Endothelial cell of umbilical vein (primary cell): ENCODE results near the gene WNT2. TPM values are rescaled to one million over a fixed set of nuclear protein-coding genes. Genes with fewer than 3 reads are reported as not detected.

Experiments used
- BruUV-seq: library from RNA; stranded (reverse); fragments of 400-500 nt; replicated peaks from 2 replicates; lab custom pipeline; 2021; lab: Mats Ljungman, UMichigan
- CTCF ChIA-PET: fragments of 300-600, 350-600 bp; sonication (Branson Sonifier 250); formaldehyde crosslinking; loops from one replicate; lab custom pipeline; 2021; ENCODE audit warnings: antibody characterized with exemption, inconsistent platforms; lab: Charles Lee
- POLR2A ChIA-PET: fragments of 300-600, 350-600 bp; sonication (Branson Sonifier 250); formaldehyde crosslinking; loops from one replicate; lab custom pipeline; 2021; ENCODE audit warnings: antibody characterized with exemption, inconsistent platforms; lab: Charles Lee
- DNase-seq: peaks from one replicate; pipeline ENCODE4 v3.0.0-alpha.2; 2011; ENCODE audit warnings: low read depth, low spot score
- FAIRE-seq: peaks from 2 replicates; lab custom pipeline; 2011; peaks lifted over from hg19 to GRCh38; lab: Jason Lieb, UNC
- H2AFZ ChIP-seq: 2 replicates; pipeline ENCODE4 v1.6.0; 2012; ENCODE audit warnings: low read depth, low read length, control low read depth, inconsistent platforms
- H3K27ac ChIP-seq: 2 replicates; pipeline ENCODE4 v1.5.1; 2011; ENCODE audit warnings: low read depth, mild to moderate bottlenecking, control low read depth, low read length, moderate library complexity; ENCODE audit not compliant: insufficient read depth
- H3K27me3 ChIP-seq, 2 experiments: 2 replicates each; pipeline versions ENCODE4 v1.6.0 to v1.6.1; 2011; ENCODE audit warnings: low read length in 2 of 2, mixed read lengths in 1 of 2; ENCODE audit not compliant: control insufficient read depth in 2 of 2, insufficient read depth in 2 of 2
- H3K36me3 ChIP-seq, 2 experiments: 2 replicates in 1 of 2; 3 replicates in 1 of 2; pipeline ENCODE4 v1.5.1; 2011; ENCODE audit warnings: low read length in 2 of 2, mild to moderate bottlenecking in 1 of 2, moderate library complexity in 1 of 2; ENCODE audit not compliant: control insufficient read depth in 2 of 2, insufficient read depth in 2 of 2; ENCODE audit errors: extremely low read depth in 1 of 2
- H3K4me1 ChIP-seq: 3 replicates; pipeline ENCODE4 v1.5.1; 2011; ENCODE audit warnings: mild to moderate bottlenecking, low read length; ENCODE audit not compliant: control insufficient read depth, insufficient read depth; ENCODE audit errors: extremely low read depth
- H3K4me2 ChIP-seq: 2 replicates; pipeline ENCODE4 v1.6.1; 2011; ENCODE audit warnings: low read length, control low read depth, mixed read lengths; ENCODE audit not compliant: insufficient read depth
- H3K4me3 ChIP-seq, 3 experiments: fragments of 200-600 bp in 1 of 3; sonication (generic), shearing (Covaris generic) in 1 of 3; replicated peaks in 1 of 3; 2 replicates each; pipeline ENCODE4 v1.5.1; 2011 to 2016; ENCODE audit warnings: control low read depth in 3 of 3, low read length in 3 of 3, mild to moderate bottlenecking in 2 of 3, inconsistent platforms in 1 of 3, low read depth in 1 of 3, moderate library complexity in 1 of 3; ENCODE audit not compliant: insufficient read depth in 1 of 3
- H3K79me2 ChIP-seq: 2 replicates; pipeline ENCODE4 v1.6.0; 2012; ENCODE audit warnings: low read length, inconsistent platforms; ENCODE audit not compliant: control insufficient read depth, insufficient read depth
- H3K9ac ChIP-seq: replicated peaks from 2 replicates; pipeline ENCODE3; 2011; ENCODE audit warnings: low read length, control low read depth; ENCODE audit not compliant: insufficient read depth; ENCODE audit errors: extremely low read depth
- H3K9me1 ChIP-seq: replicated peaks from 3 replicates; pipeline ENCODE4 v1.6.0; 2011; ENCODE audit warnings: mild to moderate bottlenecking, low read length; ENCODE audit not compliant: control insufficient read depth, insufficient read depth; ENCODE audit errors: extremely low read depth
- H3K9me3 ChIP-seq: replicated peaks from 2 replicates; pipeline ENCODE4 v1.5.1; 2012; ENCODE audit warnings: low read length, inconsistent platforms; ENCODE audit not compliant: control insufficient read depth, insufficient read depth
- H4K20me1 ChIP-seq: replicated peaks from 2 replicates; pipeline ENCODE3; 2011; ENCODE audit warnings: mild to moderate bottlenecking, low read length; ENCODE audit not compliant: control insufficient read depth, insufficient read depth; ENCODE audit errors: extremely low read depth
- CTCF ChIP-seq, 2 donors: IDR thresholded peaks; 1 replicate in 1 of 2; 2 replicates in 1 of 2; pipeline ENCODE4 v1.5.1; 2011; ENCODE audit warnings: low read length in 2 of 2, mild to moderate bottlenecking in 2 of 2, moderate library complexity in 2 of 2, control low read depth in 1 of 2, inconsistent platforms in 1 of 2, low read depth in 1 of 2; ENCODE audit not compliant: insufficient read depth in 1 of 2; ENCODE audit errors: extremely low read depth in 1 of 2
- EZH2 ChIP-seq: IDR thresholded peaks from 2 replicates; pipeline ENCODE4 v1.6.1; 2012; ENCODE audit warnings: borderline replicate concordance, low read depth, mild to moderate bottlenecking, moderate library complexity, low read length, inconsistent platforms; ENCODE audit not compliant: severe bottlenecking
- FOS ChIP-seq: IDR thresholded peaks from 2 replicates; pipeline ENCODE4 v1.6.1; 2011; ENCODE audit warnings: mild to moderate bottlenecking, low read length, moderate library complexity, borderline replicate concordance; ENCODE audit not compliant: insufficient read depth
- GATA2 ChIP-seq: IDR thresholded peaks from 2 replicates; pipeline ENCODE4 v1.7.0; 2011; ENCODE audit warnings: low read depth, mild to moderate bottlenecking, moderate library complexity, mixed read lengths, low read length; ENCODE audit not compliant: insufficient read length, insufficient read depth
- JUN ChIP-seq: IDR thresholded peaks from 2 replicates; pipeline ENCODE4 v1.6.1; 2011; ENCODE audit warnings: borderline replicate concordance, low read depth; ENCODE audit not compliant: insufficient read length, insufficient read depth
- MAX ChIP-seq: IDR thresholded peaks from 2 replicates; pipeline ENCODE4 v1.6.1; 2011; ENCODE audit not compliant: insufficient read depth, insufficient read length
- MYC ChIP-seq: IDR thresholded peaks from one replicate; pipeline ENCODE4 v1.6.1; 2011; ENCODE audit warnings: mild to moderate bottlenecking, low read depth, low read length
- POLR2A ChIP-seq: IDR thresholded peaks from 2 replicates; pipeline ENCODE4 v1.6.1; 2012; ENCODE audit warnings: low read depth, mild to moderate bottlenecking, control low read depth, low read length
- POLR2AphosphoS5 ChIP-seq: IDR thresholded peaks from 2 replicates; pipeline ENCODE4 v1.6.1; 2012; ENCODE audit warnings: low read depth, mild to moderate bottlenecking, control low read depth, low read length, moderate library complexity; ENCODE audit not compliant: insufficient read depth
- dilution Hi-C: fragments of 300-500 bp; cut with MboI; formaldehyde crosslinking; loops from one replicate; pipeline ENCODE4 v1.15.0; 2019; ENCODE audit warnings: low sequenced_read_pairs; ENCODE audit not compliant: extremely low pct_ligation_motif_present
- intact Hi-C: fragments of 100-400 bp; cut with micrococcal nuclease; formaldehyde crosslinking; loops from one replicate; pipeline ENCODE4 v1.10.0; 2022
- polyA plus RNA-seq, 4 experiments: library from polyadenylated mRNA; depleted of rRNA in 3 of 4; stranded (reverse) in 3 of 4; unstranded in 1 of 4; fragments of >200 nt; gene quantifications; 2 replicates each; pipeline versions ENCODE4 v1.2.1 to v1.2.3, GENCODE V29; 2011 to 2012; ENCODE audit warnings: missing spikeins in 1 of 4
- total RNA-seq: library from RNA; stranded (reverse); gene quantifications from 2 replicates; pipeline ENCODE4 v1.2.3, GENCODE V29; 2021

WNT2 gene
- total and polyA plus RNA-seq, 2 donors (not counting 3 experiments of a cell fraction or from before 2014, with no cell fraction given): not detected

- no peak overlapping the region for H3K4me2 ChIP-seq
- H3K4me1 ChIP-seq: no peaks in the 10 kb centered on the region
- no peak overlapping the region for H3K4me3 ChIP-seq
- no peaks in the 10 kb centered on the region for H3K9me1 ChIP-seq
- DNase-seq: no peak
- ChIA-PET CTCF (interaction anchor here (3.2 kb wide), 1 partner anchor 10 kb away, joined by 18 read pairs; no protein-coding TSS in a partner anchor), POLR2A (no interaction called here)
- H2AFZ ChIP-seq: no peak overlapping the region
- TF ChIP-seq POLR2AphosphoS5 (no peak), EZH2 (no peak), MAX (no peak), GATA2 (no peak), JUN (no peak), CTCF (IDR thresholded peaks at IDR 0.05; ENCODE audit: extremely low read depth in 1 of 2, insufficient read depth in 1 of 2, low read depth in 1 of 2, low read length in 2 of 2) (no peak), POLR2A (no peak), MYC (no peak), FOS (no peak)
- H3K79me2 ChIP-seq: no peaks in the 10 kb centered on the region
- H4K20me1 ChIP-seq: no peaks in the 10 kb centered on the region
- FAIRE-seq: no peak
- H3K36me3 ChIP-seq: no peaks in the 10 kb centered on the region
- H3K27me3 ChIP-seq: no peaks in the 10 kb centered on the region
- dilution Hi-C loops: no loop called here
- H3K27ac ChIP-seq: no peak overlapping the region
- no peak overlapping the region for H3K9ac ChIP-seq
- BruUV-seq: no TSS peak
- no peaks in the 10 kb centered on the region for H3K9me3 ChIP-seq
- intact Hi-C loops: no loop called here
Observed at GRCh38 chr7:117364339-117365080, 41.7 kb upstream of the WNT2 start.
